Neural cell (in vitro differentiated cells): ENCODE results near the gene ARL8A. TPM values are rescaled to one million over a fixed set of nuclear protein-coding genes. Genes with fewer than 3 reads are reported as not detected.

Experiments
- H2AFZ ChIP-seq: fragments of 200-600, 300-800 bp; sonication (generic), shearing (Covaris generic); 2 replicates; pipeline ENCODE4 v1.6.0; 2014; ENCODE audit warnings: low read depth, mild to moderate bottlenecking, antibody characterized with exemption, low read length, moderate library complexity
- H3F3A ChIP-seq: fragments of 200-600 bp; shearing (Covaris generic); 2 replicates; pipeline ENCODE4 v1.6.1; 2016; ENCODE audit warnings: mild to moderate bottlenecking, moderate library complexity, mixed read lengths, antibody characterized with exemption, low read length; ENCODE audit not compliant: insufficient read depth, poor library complexity, severe bottlenecking
- H3K27ac ChIP-seq: fragments of 200-600, 300-800 bp; sonication (generic), shearing (Covaris generic); 2 replicates; pipeline ENCODE4 v1.5.1; 2014; ENCODE audit warnings: mild to moderate bottlenecking, low read length, moderate library complexity
- H3K27me3 ChIP-seq: fragments of 300-800, 200-600 bp; sonication (generic), shearing (Covaris generic); 2 replicates; pipeline ENCODE4 v1.6.0; 2014; ENCODE audit warnings: mild to moderate bottlenecking, low read depth, low read length, moderate library complexity; ENCODE audit not compliant: insufficient read depth
- H3K36me3 ChIP-seq: fragments of 300-800, 200-600 bp; sonication (generic), shearing (Covaris generic); 2 replicates; pipeline ENCODE4 v1.5.1; 2014; ENCODE audit warnings: mild to moderate bottlenecking, antibody characterized with exemption, low read length, moderate library complexity; ENCODE audit not compliant: insufficient read depth
- H3K4me2 ChIP-seq: fragments of 300-800, 200-600 bp; sonication (generic), shearing (Covaris generic); 2 replicates; pipeline ENCODE4 v1.6.0; 2014; ENCODE audit warnings: mild to moderate bottlenecking, low read length
- H3K4me3 ChIP-seq: fragments of 300-800, 200-600 bp; sonication (generic), shearing (Covaris generic); 2 replicates; pipeline ENCODE4 v1.5.1; 2014; ENCODE audit warnings: mild to moderate bottlenecking, low read length, moderate library complexity
- H3K79me2 ChIP-seq: fragments of 200-600 bp; shearing (Covaris generic); replicated peaks from 2 replicates; pipeline ENCODE4 v1.6.0; 2014; ENCODE audit warnings: mild to moderate bottlenecking, low read length, moderate library complexity; ENCODE audit not compliant: insufficient read depth
- H3K9ac ChIP-seq: fragments of 300-800, 200-600 bp; sonication (generic), shearing (Covaris generic); 2 replicates; pipeline ENCODE4 v1.6.1; 2016; ENCODE audit warnings: mild to moderate bottlenecking, low read length, mixed read lengths
- H3K9me2 ChIP-seq: fragments of 200-600 bp; shearing (Covaris generic); 2 replicates; pipeline ENCODE4 v1.6.1; 2016; ENCODE audit warnings: mild to moderate bottlenecking, low read length, mixed read lengths; ENCODE audit not compliant: insufficient read depth
- H3K9me3 ChIP-seq: fragments of 200-600, 300-800 bp; sonication (generic), shearing (Covaris generic); 2 replicates; pipeline ENCODE4 v1.6.1; 2016; ENCODE audit warnings: mild to moderate bottlenecking, mixed run types, low read length, moderate library complexity, mixed read lengths
- H4K20me1 ChIP-seq: fragments of 200-600 bp; shearing (Covaris generic); 2 replicates; pipeline ENCODE4 v1.6.1; 2016; ENCODE audit warnings: mild to moderate bottlenecking, mixed run types; ENCODE audit not compliant: insufficient read depth
- CTCF ChIP-seq: fragments of 450-650 bp; IDR thresholded peaks from 2 replicates; pipeline ENCODE4 v1.5.1; 2014; ENCODE audit warnings: antibody characterized with exemption, mild to moderate bottlenecking, moderate library complexity; ENCODE audit not compliant: poor library complexity, severe bottlenecking
- EP300 ChIP-seq: fragments of 450-650 bp; conservative IDR thresholded peaks from 2 replicates; pipeline ENCODE4 v1.6.1; 2014; ENCODE audit warnings: antibody characterized with exemption, mild to moderate bottlenecking, moderate library complexity; ENCODE audit not compliant: poor library complexity, severe bottlenecking
- EZH2 ChIP-seq: fragments of 200-600, 300-800 bp; shearing (Covaris generic), sonication (generic); IDR thresholded peaks from 2 replicates; pipeline ENCODE4 v1.6.1; 2014; ENCODE audit warnings: antibody characterized with exemption, low read length, borderline replicate concordance, mild to moderate bottlenecking; ENCODE audit not compliant: insufficient read depth, poor library complexity, severe bottlenecking
- MXI1 ChIP-seq: fragments of 450-650 bp; conservative IDR thresholded peaks from 2 replicates; pipeline ENCODE4 v1.6.1; 2014; ENCODE audit warnings: antibody characterized with exemption, mild to moderate bottlenecking; ENCODE audit not compliant: poor library complexity, severe bottlenecking
- POLR2AphosphoS5 ChIP-seq: IDR thresholded peaks from 2 replicates; pipeline ENCODE4 v1.6.1; 2012
- RAD21 ChIP-seq: fragments of 450-650 bp; conservative IDR thresholded peaks from 2 replicates; pipeline ENCODE4 v1.6.1; 2014; ENCODE audit warnings: antibody characterized with exemption, mild to moderate bottlenecking, moderate library complexity
- REST ChIP-seq: IDR thresholded peaks from 2 replicates; pipeline ENCODE4 v1.6.1; 2012; ENCODE audit warnings: borderline replicate concordance
- SMC3 ChIP-seq: fragments of 450-650 bp; conservative IDR thresholded peaks from 2 replicates; pipeline ENCODE4 v1.6.1; 2014; ENCODE audit warnings: antibody characterized with exemption, mild to moderate bottlenecking, moderate library complexity; ENCODE audit not compliant: poor library complexity
- TAF1 ChIP-seq: IDR thresholded peaks from 2 replicates; pipeline ENCODE4 v1.6.1; 2012; ENCODE audit warnings: low read depth
- polyA plus RNA-seq: library from polyadenylated mRNA; depleted of rRNA; stranded (reverse); fragments of >200 nt; gene quantifications from 2 replicates; pipeline ENCODE4 v1.2.3, GENCODE V29; 2014

The ARL8A gene
- polyA plus RNA-seq, 1 donor from 2014 or later = 89.4 TPM

DNA sequence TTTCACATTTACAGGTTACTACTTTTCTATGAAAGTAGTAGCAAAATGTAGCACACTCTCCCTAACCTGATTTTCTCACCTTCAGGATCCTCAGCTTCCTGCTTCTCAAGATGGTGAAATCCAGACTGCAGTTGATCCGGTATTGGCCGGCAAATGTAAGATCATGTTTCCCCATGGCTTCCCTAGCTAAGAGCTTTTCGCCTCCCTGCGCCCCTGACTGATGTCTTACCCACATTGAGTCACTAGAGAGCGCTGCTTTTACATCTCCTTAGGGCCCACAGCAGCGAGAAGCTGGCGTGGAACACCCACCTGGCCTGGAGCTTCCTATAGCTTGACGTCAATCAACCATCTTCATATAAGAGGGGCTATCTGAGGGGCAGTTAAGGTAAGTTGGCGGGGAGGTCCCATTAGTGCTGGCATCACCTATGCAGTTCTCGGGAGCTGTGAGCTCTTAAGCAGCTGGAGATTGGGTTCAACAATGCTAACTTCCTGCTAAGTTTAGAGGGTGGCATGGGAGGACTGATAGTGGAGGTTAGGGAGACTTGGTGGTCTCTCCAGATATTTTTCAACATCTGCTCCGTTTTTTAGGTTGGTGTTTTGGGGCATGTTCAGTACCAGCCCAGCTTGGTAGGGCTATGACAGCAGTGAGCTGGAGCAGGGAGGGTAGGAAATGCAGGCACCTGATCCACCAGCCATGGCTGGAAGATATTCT, 10.4 kb upstream of the ARL8A start:
- no peak overlapping the region for H2AFZ ChIP-seq
- H3K79me2 ChIP-seq = no peaks in the 10 kb centered on the region
- no peak overlapping the region for H3K9ac ChIP-seq

DNA sequence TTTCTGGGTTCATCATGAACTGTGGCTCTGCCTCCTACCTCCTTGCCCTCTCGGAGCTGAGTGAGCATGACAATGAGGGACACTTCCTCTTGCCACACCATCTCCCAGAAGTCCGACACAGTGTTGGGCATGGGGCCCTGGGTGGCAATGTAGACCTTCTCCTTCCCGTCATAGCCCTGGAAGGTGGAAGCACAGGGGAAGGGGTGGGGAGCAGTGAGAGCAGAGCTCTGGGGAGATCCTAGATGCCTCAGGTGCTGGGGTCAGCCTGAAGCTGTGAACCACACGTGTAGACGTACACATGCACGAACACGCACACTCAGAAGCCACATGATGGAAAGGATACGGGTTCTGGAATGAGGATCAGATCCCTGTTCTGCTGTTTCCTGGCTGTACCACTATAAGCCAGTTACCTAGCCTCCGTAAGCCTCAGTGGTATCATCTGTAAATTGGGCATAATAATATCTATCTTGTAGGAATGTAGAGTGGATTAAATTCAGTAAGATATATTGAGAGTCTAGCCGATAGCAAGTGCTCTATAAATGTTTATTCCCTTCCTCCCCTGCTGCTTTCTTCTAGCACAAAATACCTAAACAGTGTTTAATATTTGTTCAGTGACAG, 9.7 kb upstream of the ARL8A start:
- Histone ChIP-seq H3K9ac (no peak overlapping the region), H3K27me3 (no peaks in the 10 kb centered on the region), H4K20me1 (no peaks in the 10 kb centered on the region), H2AFZ (no peak overlapping the region), H3K9me2 (no peaks in the 10 kb centered on the region), H3K27ac (no peak overlapping the region), H3F3A (no peaks in the 10 kb centered on the region), H3K4me2 (no peak overlapping the region), H3K4me3 (no peak overlapping the region), H3K9me3 (no peaks in the 10 kb centered on the region), H3K36me3 (no peaks in the 10 kb centered on the region), H3K79me2 (no peaks in the 10 kb centered on the region)
- TF ChIP-seq EZH2 (no peak), TAF1 (no peak), POLR2AphosphoS5 (no peak), SMC3 (no peak), CTCF (no peak), EP300 (no peak), MXI1 (no peak), RAD21 (no peak), REST (no peak)

More for the DNA sequence above, 10.4 kb upstream of the ARL8A start:
- peak; percentile 36 for TF ChIP-seq SMC3
- no peak for TF ChIP-seq MXI1
- TF ChIP-seq RAD21 = peak; percentile 46
- TF ChIP-seq CTCF = peak; percentile 51
- TF ChIP-seq EP300 = no peak
- Histone ChIP-seq H3F3A (no peaks in the 10 kb centered on the region), H3K9me2 (no peaks in the 10 kb centered on the region), H3K4me2 (no peak overlapping the region), H3K27ac (no peak overlapping the region), H4K20me1 (no peaks in the 10 kb centered on the region), H3K36me3 (no peaks in the 10 kb centered on the region), H3K9me3 (no peaks in the 10 kb centered on the region), H3K27me3 (no peaks in the 10 kb centered on the region), H3K4me3 (no peak overlapping the region)
